Liver (tissue), 9 donors: Measurements from ENCODE around the gene POC1A. TPM values are rescaled to one million over a fixed set of nuclear protein-coding genes. Genes with fewer than 3 reads are reported as not detected.

Source experiments
- DNase-seq: peaks from one replicate; pipeline ENCODE4 v3.0.0-alpha.2; 2017; ENCODE audit warnings: low spot score
- H3K27ac ChIP-seq, 2 donors: one replicate each; pipeline ENCODE4 v1.7.0; 2013; ENCODE audit warnings: inconsistent platforms in 2 of 2, low read length in 2 of 2, control low read depth in 1 of 2, low read depth in 1 of 2, mild to moderate bottlenecking in 1 of 2
- H3K27me3 ChIP-seq, 4 donors: one replicate each; pipeline versions ENCODE4 v1.6.1 to v1.7.0; 2013; ENCODE audit warnings: low read length in 3 of 4, inconsistent platforms in 1 of 4, mild to moderate bottlenecking in 1 of 4, moderate library complexity in 1 of 4; ENCODE audit not compliant: control insufficient read depth in 4 of 4, insufficient read depth in 4 of 4
- H3K36me3 ChIP-seq, 4 donors: one replicate each; pipeline versions ENCODE4 v1.6.1 to v1.7.0; 2013; ENCODE audit warnings: low read length in 3 of 4, mild to moderate bottlenecking in 3 of 4, low read depth in 1 of 4, moderate library complexity in 1 of 4; ENCODE audit not compliant: control insufficient read depth in 4 of 4, insufficient read depth in 3 of 4
- H3K4me1 ChIP-seq, 4 donors: one replicate each; pipeline versions ENCODE4 v1.6.1 to v1.7.0; 2013; ENCODE audit warnings: low read length in 3 of 4, mild to moderate bottlenecking in 3 of 4, moderate library complexity in 1 of 4; ENCODE audit not compliant: control insufficient read depth in 4 of 4, insufficient read depth in 4 of 4
- H3K4me3 ChIP-seq, 3 donors: one replicate each; pipeline versions ENCODE4 v1.6.1 to v1.7.0; 2013; ENCODE audit warnings: low read length in 3 of 3, control low read depth in 1 of 3, low read depth in 1 of 3, mild to moderate bottlenecking in 1 of 3
- H3K9ac ChIP-seq, 2 donors: one replicate each; pipeline ENCODE4 v1.7.0; 2013; ENCODE audit warnings: low read length in 2 of 2, mild to moderate bottlenecking in 2 of 2, moderate library complexity in 2 of 2, control low read depth in 1 of 2, low read depth in 1 of 2
- H3K9me3 ChIP-seq, 4 donors: one replicate each; pipeline versions ENCODE4 v1.6.1 to v1.7.0; 2013; ENCODE audit warnings: low read length in 3 of 4; ENCODE audit not compliant: control insufficient read depth in 4 of 4
- ATF3 ChIP-seq: IDR thresholded peaks from 2 replicates; pipeline ENCODE4 v1.6.1; 2016; ENCODE audit warnings: antibody characterized with exemption
- CTCF ChIP-seq: fragments of 150-350 bp; IDR thresholded peaks from 2 replicates; pipeline ENCODE4 v1.5.1; 2017; ENCODE audit warnings: improper control_type of control experiment, low read depth, low read length; ENCODE audit not compliant: missing input control
- EGR1 ChIP-seq, 2 donors: IDR thresholded peaks; 2 replicates each; pipeline ENCODE4 v1.6.1; 2016 to 2018; ENCODE audit warnings: antibody characterized with exemption in 2 of 2, low read depth in 2 of 2
- FOXA1 ChIP-seq: IDR thresholded peaks from 2 replicates; pipeline ENCODE4 v1.6.1; 2016; ENCODE audit warnings: antibody characterized with exemption
- FOXA2 ChIP-seq: IDR thresholded peaks from 2 replicates; pipeline ENCODE4 v1.6.1; 2016; ENCODE audit warnings: antibody characterized with exemption
- GABPA ChIP-seq, 2 donors: IDR thresholded peaks in 1 of 2; conservative IDR thresholded peaks in 1 of 2; 2 replicates each; pipeline ENCODE4 v1.6.1; 2016; ENCODE audit warnings: antibody characterized with exemption in 2 of 2, mild to moderate bottlenecking in 1 of 2, moderate library complexity in 1 of 2
- HNF4A ChIP-seq, 2 donors: conservative IDR thresholded peaks; 2 replicates each; pipeline ENCODE4 v1.6.1; 2016; ENCODE audit warnings: antibody characterized with exemption in 2 of 2, mild to moderate bottlenecking in 2 of 2
- HNF4G ChIP-seq: IDR thresholded peaks from 2 replicates; pipeline ENCODE4 v1.6.1; 2016; ENCODE audit warnings: antibody characterized with exemption
- JUND ChIP-seq, 2 donors: IDR thresholded peaks; 2 replicates each; pipeline ENCODE4 v1.6.1; 2016; ENCODE audit warnings: antibody characterized with exemption in 2 of 2
- NR2F2 ChIP-seq: IDR thresholded peaks from 2 replicates; pipeline ENCODE4 v1.6.1; 2016; ENCODE audit warnings: antibody characterized with exemption
- RAD21 ChIP-seq, 2 donors: IDR thresholded peaks; 2 replicates each; pipeline ENCODE4 v1.6.1; 2016; ENCODE audit warnings: antibody characterized with exemption in 2 of 2, mild to moderate bottlenecking in 2 of 2
- REST ChIP-seq: IDR thresholded peaks from 2 replicates; pipeline ENCODE4 v1.6.1; 2016; ENCODE audit warnings: antibody characterized with exemption, mild to moderate bottlenecking
- RXRA ChIP-seq, 2 donors: IDR thresholded peaks; 2 replicates each; pipeline ENCODE4 v1.6.1; 2017 to 2018; ENCODE audit warnings: antibody characterized with exemption in 2 of 2, mild to moderate bottlenecking in 1 of 2
- SP1 ChIP-seq: IDR thresholded peaks from 2 replicates; pipeline ENCODE4 v1.6.1; 2018; ENCODE audit warnings: antibody characterized with exemption, mild to moderate bottlenecking
- TAF1 ChIP-seq: conservative IDR thresholded peaks from 2 replicates; pipeline ENCODE4 v1.6.1; 2016; ENCODE audit warnings: antibody characterized with exemption, mild to moderate bottlenecking
- ZBTB33 ChIP-seq: IDR thresholded peaks from 2 replicates; pipeline ENCODE4 v1.6.1; 2016; ENCODE audit warnings: antibody characterized with exemption
- whole genome bisulfite sequencing: extraction: QIAGEN DNeasy Blood & Tissue Kit; methylation state at CpG from one replicate; pipeline ENCODE4 v1.1.7; 2013; 5-methylcytosine and 5-hydroxymethylcytosine counted together
- polyA plus RNA-seq, 2 donors: library from polyadenylated mRNA; stranded (reverse) in 1 of 2; unstranded in 1 of 2; fragments of 200-250 nt in 1 of 2; fragments of >200 nt in 1 of 2; fragmentation: Nextera tagmentation in 1 of 2; extraction: Ambion mirVana in 1 of 2; gene quantifications; one replicate each; pipeline versions ENCODE4 v1.2.1 to v1.2.3, GENCODE V29; 2013 to 2015
- total RNA-seq, 2 donors: library from RNA; depleted of rRNA; stranded (reverse); fragments of >200 nt; gene quantifications; one replicate each; pipeline ENCODE4 v1.2.3, GENCODE V29; 2014
- donor health status: healthy.
- donor health status: healthy.
- donor health status: healthy.
- donor health status: healthy.
- donor health status: healthy.

Gene POC1A
- total and polyA plus RNA-seq, 4 donors, result 1.4 to 12.7 (median 4.8) TPM

GRCh38 chr3:52070724-52071621 is 83.2 kb downstream of the POC1A start:
- H3K4me3 ChIP-seq, result no peak overlapping the region
- TF ChIP-seq ZBTB33 (no peak), CTCF (no peak), RAD21 (IDR thresholded peaks at IDR 0.05) (no peak), ATF3 (no peak), REST (no peak), HNF4A (conservative IDR thresholded peaks at IDR 0.05) (no peak), SP1 (no peak), NR2F2 (no peak), FOXA1 (no peak), JUND (IDR thresholded peaks at IDR 0.05) (no peak), EGR1 (IDR thresholded peaks at IDR 0.05; ENCODE audit: low read depth in 2 of 2) (no peak), RXRA (IDR thresholded peaks at IDR 0.05) (no peak), FOXA2 (no peak), TAF1 (no peak), HNF4G (no peak)
- no peaks in the 10 kb centered on the region for H3K4me1 ChIP-seq
- H3K9me3 ChIP-seq, result no peaks in the 10 kb centered on the region
- WGBS, result 79% methylated on average over 22 of the region's 22 CpGs
- no peaks in the 10 kb centered on the region for H3K27me3 ChIP-seq
- peaks cover 0 to 2% (median 0%) of the 10 kb centered on the region in 4 donors for H3K36me3 ChIP-seq
- no peak overlapping the region for H3K27ac ChIP-seq
- H3K9ac ChIP-seq, result no peak overlapping the region
- DNase-seq, result no peak

GRCh38 chr3:52069855-52070254 is 84.4 kb downstream of the POC1A start:
- Histone ChIP-seq H3K9ac (no peak overlapping the region), H3K27ac (no peak overlapping the region), H3K27me3 (no peaks in the 10 kb centered on the region), H3K36me3 (peaks cover 0 to 2% (median 0%) of the 10 kb centered on the region in 4 donors), H3K9me3 (no peaks in the 10 kb centered on the region), H3K4me3 (no peak overlapping the region), H3K4me1 (no peaks in the 10 kb centered on the region)
- TF ChIP-seq FOXA2 (no peak), NR2F2 (no peak), FOXA1 (no peak), HNF4G (no peak), JUND (IDR thresholded peaks at IDR 0.05) (no peak), HNF4A (conservative IDR thresholded peaks at IDR 0.05) (no peak), GABPA (IDR thresholded peaks at IDR 0.05 in 1 of 2, conservative IDR thresholded peaks at IDR 0.05 in 1 of 2) (no peak), ATF3 (no peak), RAD21 (IDR thresholded peaks at IDR 0.05) (no peak), RXRA (IDR thresholded peaks at IDR 0.05) (no peak), EGR1 (IDR thresholded peaks at IDR 0.05; ENCODE audit: low read depth in 2 of 2) (no peak)
- WGBS, result 99% methylated on average over 4 of the region's 4 CpGs
- no peak for DNase-seq
